ENCODE measurements around the gene ADAM19. TPM values are rescaled to one million over a fixed set of nuclear protein-coding genes. Genes with fewer than 3 reads are reported as not detected.

ADAM19 gene
- total RNA-seq, 1 donor from 2014 or later, result 41.2 TPM

DNA sequence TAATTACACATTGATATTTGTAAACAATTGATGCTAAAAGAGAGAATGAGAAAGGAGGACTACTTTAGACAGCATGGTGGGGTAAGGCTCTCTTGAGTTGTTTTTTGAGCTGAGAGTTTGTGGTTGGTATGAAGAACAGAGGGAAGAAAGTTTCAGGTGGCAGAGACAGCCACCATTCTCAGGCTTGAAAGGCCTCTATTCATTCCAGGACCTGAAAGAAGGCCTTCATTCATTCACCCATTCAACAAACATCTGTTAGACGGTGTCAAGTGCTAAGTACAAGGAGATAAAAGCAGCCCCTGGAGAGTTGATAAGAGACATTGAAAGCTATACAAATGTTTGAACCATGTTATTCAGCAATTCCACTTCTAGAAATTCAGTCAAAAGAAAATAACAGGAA is 21.7 kb upstream of the ADAM19 start:
- Mint-ChIP-seq H3K27ac (ENCODE audit: unreplicated experiment) (no peak overlapping the region), H3K4me3 (ENCODE audit: unreplicated experiment) (no peak overlapping the region), H3K4me1 (ENCODE audit: low read depth, unreplicated experiment) (peaks cover 12% of the 10 kb centered on the region), H3K27me3 (ENCODE audit: unreplicated experiment) (no peaks in the 10 kb centered on the region), H3K36me3 (ENCODE audit: unreplicated experiment) (no peaks in the 10 kb centered on the region), H3K9me3 (ENCODE audit: unreplicated experiment) (no peaks in the 10 kb centered on the region)
- TF ChIP-seq, protein P1, sequence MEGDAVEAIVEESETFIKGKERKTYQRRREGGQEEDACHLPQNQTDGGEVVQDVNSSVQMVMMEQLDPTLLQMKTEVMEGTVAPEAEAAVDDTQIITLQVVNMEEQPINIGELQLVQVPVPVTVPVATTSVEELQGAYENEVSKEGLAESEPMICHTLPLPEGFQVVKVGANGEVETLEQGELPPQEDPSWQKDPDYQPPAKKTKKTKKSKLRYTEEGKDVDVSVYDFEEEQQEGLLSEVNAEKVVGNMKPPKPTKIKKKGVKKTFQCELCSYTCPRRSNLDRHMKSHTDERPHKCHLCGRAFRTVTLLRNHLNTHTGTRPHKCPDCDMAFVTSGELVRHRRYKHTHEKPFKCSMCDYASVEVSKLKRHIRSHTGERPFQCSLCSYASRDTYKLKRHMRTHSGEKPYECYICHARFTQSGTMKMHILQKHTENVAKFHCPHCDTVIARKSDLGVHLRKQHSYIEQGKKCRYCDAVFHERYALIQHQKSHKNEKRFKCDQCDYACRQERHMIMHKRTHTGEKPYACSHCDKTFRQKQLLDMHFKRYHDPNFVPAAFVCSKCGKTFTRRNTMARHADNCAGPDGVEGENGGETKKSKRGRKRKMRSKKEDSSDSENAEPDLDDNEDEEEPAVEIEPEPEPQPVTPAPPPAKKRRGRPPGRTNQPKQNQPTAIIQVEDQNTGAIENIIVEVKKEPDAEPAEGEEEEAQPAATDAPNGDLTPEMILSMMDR (IDR thresholded peaks at IDR 0.05; ENCODE audit: partially characterized antibody, unreplicated experiment), result no peak
- no peak for DNase-seq

DNA sequence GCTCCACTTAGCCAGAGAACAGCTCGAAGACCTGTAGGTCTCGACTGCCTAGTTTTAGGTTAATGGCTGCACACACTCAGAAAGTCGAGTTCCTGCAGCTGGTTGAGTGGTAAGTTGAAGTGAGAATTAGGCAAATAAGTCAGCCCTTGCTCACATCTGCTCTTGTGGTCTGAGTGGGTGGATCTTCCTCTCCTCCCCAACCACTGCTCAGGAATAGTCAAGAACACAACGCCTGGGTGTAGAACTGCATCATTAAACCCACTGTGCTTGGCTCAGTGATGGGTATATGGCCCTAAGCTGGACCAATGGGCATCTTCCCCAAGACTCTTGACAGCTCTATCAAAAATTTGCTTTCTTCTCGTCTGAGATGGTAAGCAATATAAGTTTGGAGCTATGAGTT is 20.9 kb upstream of the ADAM19 start:
- TF ChIP-seq, protein P1 (IDR thresholded peaks at IDR 0.05; ENCODE audit: partially characterized antibody, unreplicated experiment), result no peak
- Mint-ChIP-seq H3K27me3 (ENCODE audit: unreplicated experiment) (no peaks in the 10 kb centered on the region), H3K4me1 (ENCODE audit: low read depth, unreplicated experiment) (peaks cover 12% of the 10 kb centered on the region), H3K9me3 (ENCODE audit: unreplicated experiment) (no peaks in the 10 kb centered on the region), H3K4me3 (ENCODE audit: unreplicated experiment) (no peak overlapping the region), H3K27ac (ENCODE audit: unreplicated experiment) (no peak overlapping the region), H3K36me3 (ENCODE audit: unreplicated experiment) (no peaks in the 10 kb centered on the region)
- DNase-seq, result no peak

DNA sequence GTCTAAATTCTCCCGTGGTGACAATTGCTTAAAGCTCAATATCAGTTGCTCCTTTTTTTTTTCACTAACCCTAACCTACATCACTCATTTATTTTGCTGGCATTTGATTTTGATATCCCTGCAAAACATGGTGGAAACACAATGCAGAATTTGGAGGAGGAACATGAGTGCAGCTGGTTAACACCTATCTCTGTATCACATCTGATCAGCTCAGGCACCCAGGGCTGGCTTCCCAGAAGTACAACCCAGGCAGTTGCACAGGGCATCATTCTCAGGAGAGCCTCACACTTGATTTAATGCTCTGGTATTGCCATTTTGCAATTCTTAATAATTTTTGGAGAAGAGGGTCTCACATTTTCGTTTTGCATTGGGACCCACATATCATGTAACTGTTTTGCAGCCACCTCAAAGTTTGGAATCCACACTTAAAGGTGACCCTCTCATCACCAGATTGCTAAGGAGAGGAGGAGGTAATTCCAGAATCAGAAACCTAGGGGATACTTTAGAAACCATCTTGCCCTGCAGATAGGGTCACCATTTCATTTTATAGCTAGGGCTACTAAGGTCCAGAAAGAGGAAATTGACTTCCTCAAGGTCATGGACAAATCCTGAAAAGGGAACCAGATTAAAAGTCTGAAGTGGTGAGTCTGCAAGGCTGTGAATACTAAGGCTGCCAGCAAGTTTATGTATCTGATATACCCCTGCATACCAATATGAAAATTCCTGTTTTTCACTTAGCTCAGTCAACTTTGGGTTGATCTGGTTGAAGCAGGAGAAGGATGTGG is 19.3 kb upstream of the ADAM19 start:
- Mint-ChIP-seq H3K4me1 (ENCODE audit: low read depth, unreplicated experiment) (peaks cover 12% of the 10 kb centered on the region), H3K27me3 (ENCODE audit: unreplicated experiment) (no peaks in the 10 kb centered on the region), H3K36me3 (ENCODE audit: unreplicated experiment) (no peaks in the 10 kb centered on the region), H3K4me3 (ENCODE audit: unreplicated experiment) (no peak overlapping the region), H3K9me3 (ENCODE audit: unreplicated experiment) (no peaks in the 10 kb centered on the region), H3K27ac (ENCODE audit: unreplicated experiment) (no peak overlapping the region)
- TF ChIP-seq, protein P1 (IDR thresholded peaks at IDR 0.05; ENCODE audit: partially characterized antibody, unreplicated experiment), result no peak
- DNase-seq, result no peak

DNA sequence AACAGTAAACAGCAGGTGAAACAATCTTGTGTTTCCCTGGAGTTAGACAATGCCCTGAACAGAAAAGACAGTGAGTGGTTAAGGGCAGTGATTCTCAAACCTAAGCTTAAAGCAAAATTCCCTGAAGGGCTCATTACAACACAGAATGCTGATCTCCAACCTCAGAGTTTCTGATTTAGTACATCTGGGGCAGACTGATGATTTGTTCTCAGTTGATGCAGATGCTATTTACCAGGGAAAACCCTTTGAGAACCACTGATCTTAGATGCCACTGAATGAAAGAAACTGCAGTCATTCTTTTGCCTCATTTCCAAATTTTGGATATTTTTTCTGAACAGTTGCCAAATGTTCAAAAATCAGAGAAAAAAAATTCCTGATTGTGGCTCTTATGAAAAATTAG is 18.7 kb upstream of the ADAM19 start:
- Mint-ChIP-seq H3K9me3 (ENCODE audit: unreplicated experiment) (no peaks in the 10 kb centered on the region), H3K27ac (ENCODE audit: unreplicated experiment) (no peak overlapping the region), H3K4me1 (ENCODE audit: low read depth, unreplicated experiment) (peaks cover 12% of the 10 kb centered on the region), H3K4me3 (ENCODE audit: unreplicated experiment) (no peak overlapping the region), H3K27me3 (ENCODE audit: unreplicated experiment) (no peaks in the 10 kb centered on the region), H3K36me3 (ENCODE audit: unreplicated experiment) (no peaks in the 10 kb centered on the region)
- TF ChIP-seq, protein P1 (IDR thresholded peaks at IDR 0.05; ENCODE audit: partially characterized antibody, unreplicated experiment), result no peak
- DNase-seq, result no peak

DNA sequence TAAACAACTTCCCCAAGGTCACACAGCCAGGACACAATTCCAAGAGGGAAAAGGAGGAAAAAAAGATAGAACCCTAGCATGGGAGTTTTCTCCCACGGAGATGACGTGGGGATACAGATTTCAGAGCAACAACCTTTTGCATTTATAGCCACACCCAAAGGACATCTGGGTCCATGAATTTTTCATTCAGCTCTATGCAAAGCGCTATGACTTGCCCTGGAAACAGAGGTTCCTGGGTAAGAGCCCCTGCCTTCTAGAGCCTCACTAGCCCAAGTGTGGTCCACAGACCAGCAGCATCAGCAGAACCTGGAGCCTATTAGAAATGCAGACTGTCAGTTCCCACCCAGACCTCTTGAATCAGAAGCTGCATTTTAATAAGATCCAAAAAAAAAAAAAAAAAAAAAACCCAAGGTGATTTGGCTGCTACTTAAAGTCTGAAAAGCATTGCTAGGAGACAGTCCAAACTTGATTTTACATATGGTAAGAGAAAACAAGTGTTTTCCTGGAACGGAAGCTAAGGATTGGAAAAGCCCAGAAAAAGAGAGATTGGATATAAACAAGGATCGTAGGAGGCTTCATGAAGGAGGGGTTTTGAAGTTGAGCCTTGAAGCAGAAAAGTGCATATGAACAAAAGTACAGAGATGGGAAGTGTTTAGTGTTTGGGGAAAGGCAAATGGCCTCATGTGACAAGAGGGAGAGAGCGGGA is 17.6 kb upstream of the ADAM19 start:
- Mint-ChIP-seq H3K9me3 (ENCODE audit: unreplicated experiment) (no peaks in the 10 kb centered on the region), H3K27ac (ENCODE audit: unreplicated experiment) (no peak overlapping the region), H3K4me3 (ENCODE audit: unreplicated experiment) (no peak overlapping the region), H3K27me3 (ENCODE audit: unreplicated experiment) (no peaks in the 10 kb centered on the region), H3K4me1 (ENCODE audit: low read depth, unreplicated experiment) (peaks cover 12% of the 10 kb centered on the region), H3K36me3 (ENCODE audit: unreplicated experiment) (no peaks in the 10 kb centered on the region)
- DNase-seq, result no peak
- TF ChIP-seq, protein P1 (IDR thresholded peaks at IDR 0.05; ENCODE audit: partially characterized antibody, unreplicated experiment), result no peak

All from glutamatergic neuron (in vitro differentiated cells).